Measurements from ENCODE around the gene SACM1L. TPM values are rescaled to one million over a fixed set of nuclear protein-coding genes. Genes with fewer than 3 reads are reported as not detected.
A peak's percentile ranks its signal among the peaks of the same experiment; 100 is the strongest.
"Not testable (repeated sequence)": the region's sequence is repeated elsewhere in the genome, so short reads cannot be mapped to it uniquely, and the experiment has no call there.

The SACM1L gene
- total and polyA plus RNA-seq, 5 donors, result 17.0 to 32.0 (median 29.3) TPM

DNA sequence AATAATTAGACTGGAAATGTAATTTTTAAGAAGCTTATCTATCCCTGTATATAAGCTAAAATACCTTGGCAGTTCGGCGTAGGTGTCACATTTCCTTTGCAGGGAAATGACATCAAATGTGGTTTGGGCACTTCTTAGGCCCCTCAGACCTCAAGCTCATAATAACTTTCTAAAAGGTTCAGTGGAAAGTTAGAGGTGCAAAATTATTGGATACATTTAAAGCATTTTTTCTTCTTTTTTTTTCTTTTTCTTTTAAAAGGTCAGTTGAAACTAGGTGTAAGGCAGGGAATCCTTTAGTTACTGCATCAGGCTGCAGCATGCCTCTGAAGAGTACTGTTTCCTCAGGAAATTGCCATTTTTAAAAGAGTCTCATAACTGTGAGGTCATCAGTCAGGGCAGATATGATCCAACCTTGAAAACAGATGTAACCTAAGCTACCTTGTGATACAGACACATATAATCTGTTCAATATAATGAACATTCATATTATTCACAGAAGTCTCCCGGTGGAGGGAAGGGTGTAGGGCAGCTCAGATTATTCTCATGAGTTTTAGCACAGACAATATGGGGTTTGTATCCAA is 4.8 kb downstream of the SACM1L start:
- intact Hi-C loops (cut with DNase I), result no loop called here
- Histone ChIP-seq H3K4me3 (ENCODE audit: low read length) (no peak overlapping the region), H3K4me1 (ENCODE audit: control insufficient read depth, insufficient read depth, low read length) (peaks cover 7% of the 10 kb centered on the region), H3K27ac (ENCODE audit: low read length) (no peak overlapping the region), H3K27me3 (ENCODE audit: control insufficient read depth, insufficient read depth) (no peaks in the 10 kb centered on the region), H3K9me3 (ENCODE audit: control insufficient read depth, low read length) (no peaks in the 10 kb centered on the region)
- 63% methylated on average over 3 of the region's 3 CpGs for WGBS
- no peak for ATAC-seq
- DNase-seq, result no peak

DNA sequence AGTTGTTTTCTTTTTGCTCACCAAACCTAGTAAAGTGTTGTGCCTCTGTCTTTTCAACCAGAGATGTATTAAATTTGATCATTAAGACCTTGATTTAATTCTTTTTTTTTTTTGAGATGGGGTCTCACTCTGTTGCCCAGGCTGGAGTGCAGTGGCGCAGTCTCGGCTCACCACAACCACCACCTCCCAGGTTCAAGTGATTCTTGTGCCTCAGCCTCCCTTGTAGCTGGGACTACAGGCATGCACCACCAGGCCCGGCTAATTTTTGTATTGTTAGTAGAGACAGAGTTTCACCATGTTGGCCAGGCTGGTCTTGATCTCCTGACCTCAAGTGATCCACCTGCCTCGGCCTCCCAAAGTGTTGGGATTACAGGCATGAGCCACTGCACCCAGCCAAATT is 6.0 kb downstream of the SACM1L start:
- 95% methylated on average over 4 of the region's 4 CpGs for WGBS
- peak in 1 of 3 donors; percentile 20 for DNase-seq
- H3K4me1 ChIP-seq (ENCODE audit: control insufficient read depth, insufficient read depth, low read length); intact Hi-C loops (cut with DNase I); ATAC-seq; H3K27ac ChIP-seq (ENCODE audit: low read length); H3K4me3 ChIP-seq (ENCODE audit: low read length); H3K9me3 ChIP-seq (ENCODE audit: control insufficient read depth, low read length); H3K27me3 ChIP-seq (ENCODE audit: control insufficient read depth, insufficient read depth): not testable (repeated sequence)

DNA sequence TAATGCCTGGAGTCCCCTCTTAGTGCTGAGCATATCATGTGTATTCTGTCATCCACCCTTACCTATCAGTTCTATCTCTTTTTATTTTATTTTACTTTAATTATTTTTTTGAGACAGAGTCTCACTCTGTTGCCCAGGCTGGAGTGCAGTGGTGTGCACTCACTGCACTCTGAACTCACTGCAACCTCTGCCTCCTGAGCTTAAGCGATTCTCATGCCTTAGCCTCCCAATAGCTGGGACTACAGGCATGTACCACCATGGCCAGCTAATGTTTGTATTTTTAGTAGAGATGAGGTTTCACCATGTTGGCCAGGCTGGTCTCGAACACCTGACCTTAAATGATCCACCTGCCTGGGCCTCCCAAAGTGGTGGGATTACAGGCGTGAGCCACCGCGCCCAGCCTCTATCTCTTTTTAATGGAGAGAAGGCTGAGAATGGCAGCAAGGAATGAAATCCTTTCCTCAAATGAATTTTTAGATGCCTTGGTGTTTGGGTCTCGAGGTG is 11.4 kb downstream of the SACM1L start:
- ATAC-seq, result no peak
- no peak overlapping the region for H3K4me3 ChIP-seq (ENCODE audit: low read length)
- WGBS, result 97% methylated on average over 6 of the region's 6 CpGs
- no peaks in the 10 kb centered on the region for H3K27me3 ChIP-seq (ENCODE audit: control insufficient read depth, insufficient read depth)
- no peak overlapping the region for H3K27ac ChIP-seq (ENCODE audit: low read length)
- intact Hi-C loops (cut with DNase I), result no loop called here
- H3K9me3 ChIP-seq (ENCODE audit: control insufficient read depth, low read length), result no peaks in the 10 kb centered on the region
- H3K4me1 ChIP-seq (ENCODE audit: control insufficient read depth, insufficient read depth, low read length), result no peaks in the 10 kb centered on the region
- DNase-seq, result peak in 1 of 3 donors; percentile 7

DNA sequence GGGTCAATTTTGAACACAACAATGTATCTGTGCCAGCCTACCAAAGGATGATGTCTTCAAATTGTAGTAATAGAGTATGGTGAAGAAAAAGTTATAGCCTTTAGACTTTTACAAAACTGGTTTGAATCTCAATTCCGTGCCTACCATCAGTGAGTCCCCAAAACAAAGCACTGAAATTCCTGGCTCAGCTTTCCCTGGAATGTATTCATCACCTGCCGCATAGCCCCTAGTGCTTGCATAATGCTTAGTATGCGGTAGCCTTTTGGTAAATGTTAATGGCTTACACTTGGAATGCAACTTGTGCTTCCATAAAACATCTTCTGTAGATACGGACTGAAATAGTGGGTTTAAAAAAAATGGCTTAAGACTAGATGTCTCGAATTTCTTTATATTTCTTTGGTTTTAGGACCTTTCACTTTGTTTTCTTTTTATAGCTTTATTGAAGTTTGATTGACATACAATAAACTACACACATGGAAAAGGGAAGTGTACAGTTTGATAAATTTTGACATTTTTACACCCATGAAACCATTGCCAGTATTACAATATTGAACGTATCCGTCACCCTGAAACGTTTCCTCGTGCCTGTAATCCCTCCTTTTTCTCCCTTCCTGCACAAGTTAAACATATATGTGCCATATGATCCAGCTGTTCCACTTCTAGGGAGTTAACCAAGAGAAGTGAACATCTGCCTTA is 12.1 kb downstream of the SACM1L start:
- 80% methylated on average over 9 of the region's 9 CpGs for WGBS
- intact Hi-C loops (cut with DNase I), result no loop called here
- no peak for ATAC-seq

DNA sequence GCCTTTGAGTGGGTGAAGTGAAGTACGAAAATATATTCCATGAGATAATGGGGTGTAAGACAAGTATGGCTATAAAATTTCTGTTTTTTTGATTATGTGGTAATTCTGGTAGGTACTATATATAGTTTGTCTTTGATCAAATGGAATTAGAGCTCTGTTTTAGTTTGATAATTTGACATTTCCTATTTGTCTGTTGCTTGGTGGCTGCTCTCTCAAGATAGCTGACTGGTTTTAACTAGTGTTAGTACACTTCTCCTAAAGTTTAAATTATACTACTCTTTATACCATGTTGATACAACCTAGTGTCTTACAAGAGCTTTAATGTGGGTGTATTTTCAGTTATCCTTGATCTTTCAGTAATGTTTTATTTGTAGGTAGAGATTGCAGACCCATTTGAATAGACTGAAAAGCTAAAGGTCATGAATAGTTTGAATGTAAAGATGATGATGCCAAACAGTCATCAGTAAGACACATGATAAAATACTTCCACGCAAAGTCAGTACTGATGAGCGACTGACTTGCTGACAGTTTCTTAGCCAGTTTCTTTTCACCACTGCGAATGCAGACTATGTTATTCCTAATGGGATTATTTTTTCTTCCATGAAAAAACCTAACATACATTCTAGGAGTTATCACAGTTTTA is 15.2 kb downstream of the SACM1L start:
- H3K27ac ChIP-seq (ENCODE audit: low read length), result no peak overlapping the region
- H3K4me1 ChIP-seq (ENCODE audit: control insufficient read depth, insufficient read depth, low read length), result peaks cover 2% of the 10 kb centered on the region
- H3K9me3 ChIP-seq (ENCODE audit: control insufficient read depth, low read length), result no peaks in the 10 kb centered on the region
- no peak for ATAC-seq
- no peak overlapping the region for H3K4me3 ChIP-seq (ENCODE audit: low read length)
- intact Hi-C loops (cut with DNase I), result no loop called here
- no peak for DNase-seq
- WGBS, result 82% methylated on average over 4 of the region's 4 CpGs
- H3K27me3 ChIP-seq (ENCODE audit: control insufficient read depth, insufficient read depth), result no peaks in the 10 kb centered on the region

More for the DNA sequence above, 12.1 kb downstream of the SACM1L start:
- Histone ChIP-seq H3K4me1 (ENCODE audit: control insufficient read depth, insufficient read depth, low read length) (peaks cover 2% of the 10 kb centered on the region), H3K27ac (ENCODE audit: low read length) (no peak overlapping the region), H3K27me3 (ENCODE audit: control insufficient read depth, insufficient read depth) (no peaks in the 10 kb centered on the region), H3K4me3 (ENCODE audit: low read length) (no peak overlapping the region), H3K9me3 (ENCODE audit: control insufficient read depth, low read length) (no peaks in the 10 kb centered on the region)
- DNase-seq, result no peak

DNA sequence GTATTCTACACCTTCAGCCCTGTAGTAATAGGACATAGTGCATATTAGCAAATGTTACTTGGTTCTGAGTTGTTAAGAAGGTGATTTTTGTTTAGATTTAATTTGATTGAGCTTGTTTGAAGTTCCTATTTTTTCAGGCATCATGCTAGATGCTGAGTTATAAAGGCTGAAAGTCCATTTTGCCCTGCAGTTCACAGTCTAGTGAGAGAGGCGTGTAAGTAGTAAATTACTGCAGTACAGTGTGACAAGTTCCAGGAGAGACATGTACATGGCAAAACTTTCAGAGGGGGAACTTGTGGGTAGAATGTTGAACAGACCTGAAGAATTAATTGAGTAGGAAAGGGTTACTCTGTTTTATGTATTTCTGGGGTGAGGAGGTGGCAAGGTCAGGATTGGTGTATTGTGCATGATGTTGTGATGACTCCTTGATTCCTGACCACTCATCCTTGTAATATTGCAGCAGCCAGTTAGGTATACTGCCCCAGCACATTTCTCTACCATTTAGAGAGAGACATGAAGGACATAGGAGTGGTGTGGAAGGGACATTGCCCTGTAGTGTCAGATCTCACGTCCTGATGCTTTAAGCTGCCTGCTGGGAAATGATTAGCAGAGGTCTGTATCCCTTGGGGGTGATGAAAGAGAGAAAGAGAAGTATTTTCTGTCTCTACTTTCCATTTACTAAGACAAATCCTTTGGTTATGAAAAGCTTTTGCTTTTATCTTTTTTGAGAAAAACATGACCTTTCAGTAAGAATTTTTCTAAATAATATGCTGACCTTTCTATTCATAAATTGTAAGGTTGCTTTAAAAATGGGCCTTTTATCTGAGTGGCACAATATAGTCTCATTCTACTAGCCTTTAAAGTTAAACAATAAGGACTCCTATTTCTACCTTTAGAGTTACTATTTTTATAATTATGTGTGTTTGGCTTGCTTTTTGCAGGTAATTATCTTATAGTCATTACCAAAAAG is 16.9 kb downstream of the SACM1L start:
- 77% methylated on average over 2 of the region's 2 CpGs for WGBS
- ATAC-seq (no peak), DNase-seq (no peak)
- no peaks in the 10 kb centered on the region for H3K27me3 ChIP-seq (ENCODE audit: control insufficient read depth, insufficient read depth)
- peaks cover 2% of the 10 kb centered on the region for H3K4me1 ChIP-seq (ENCODE audit: control insufficient read depth, insufficient read depth, low read length)
- intact Hi-C loops (cut with DNase I), result no loop called here
- no peak overlapping the region for H3K27ac ChIP-seq (ENCODE audit: low read length)
- no peaks in the 10 kb centered on the region for H3K9me3 ChIP-seq (ENCODE audit: control insufficient read depth, low read length)
- H3K4me3 ChIP-seq (ENCODE audit: low read length), result no peak overlapping the region

DNA sequence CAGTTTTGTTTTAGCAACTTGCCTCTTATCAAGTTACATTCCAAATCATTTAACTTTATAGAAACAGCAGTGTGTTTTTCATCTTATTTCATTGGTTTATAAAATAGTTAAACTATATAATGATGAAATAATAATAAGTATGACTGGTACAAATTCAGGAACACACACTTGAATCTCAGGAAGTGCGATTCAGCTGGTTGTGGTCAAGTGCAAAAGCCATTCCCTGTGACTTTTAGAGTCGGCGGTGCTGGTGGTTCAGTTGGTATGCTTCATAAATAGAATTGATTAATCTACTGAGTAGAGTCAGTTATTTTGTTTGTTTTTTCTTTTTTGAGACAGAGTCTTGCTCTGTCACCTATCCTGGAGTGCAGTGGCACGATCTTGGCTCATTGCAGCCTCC is 22.7 kb downstream of the SACM1L start:
- ATAC-seq (no peak), DNase-seq (no peak)
- 88% methylated on average over 4 of the region's 4 CpGs for WGBS
- intact Hi-C loops (cut with DNase I), result no loop called here
- Histone ChIP-seq H3K4me3 (ENCODE audit: low read length) (no peak overlapping the region), H3K9me3 (ENCODE audit: control insufficient read depth, low read length) (no peaks in the 10 kb centered on the region), H3K27ac (ENCODE audit: low read length) (no peak overlapping the region), H3K27me3 (ENCODE audit: control insufficient read depth, insufficient read depth) (no peaks in the 10 kb centered on the region), H3K4me1 (ENCODE audit: control insufficient read depth, insufficient read depth, low read length) (no peaks in the 10 kb centered on the region)

DNA sequence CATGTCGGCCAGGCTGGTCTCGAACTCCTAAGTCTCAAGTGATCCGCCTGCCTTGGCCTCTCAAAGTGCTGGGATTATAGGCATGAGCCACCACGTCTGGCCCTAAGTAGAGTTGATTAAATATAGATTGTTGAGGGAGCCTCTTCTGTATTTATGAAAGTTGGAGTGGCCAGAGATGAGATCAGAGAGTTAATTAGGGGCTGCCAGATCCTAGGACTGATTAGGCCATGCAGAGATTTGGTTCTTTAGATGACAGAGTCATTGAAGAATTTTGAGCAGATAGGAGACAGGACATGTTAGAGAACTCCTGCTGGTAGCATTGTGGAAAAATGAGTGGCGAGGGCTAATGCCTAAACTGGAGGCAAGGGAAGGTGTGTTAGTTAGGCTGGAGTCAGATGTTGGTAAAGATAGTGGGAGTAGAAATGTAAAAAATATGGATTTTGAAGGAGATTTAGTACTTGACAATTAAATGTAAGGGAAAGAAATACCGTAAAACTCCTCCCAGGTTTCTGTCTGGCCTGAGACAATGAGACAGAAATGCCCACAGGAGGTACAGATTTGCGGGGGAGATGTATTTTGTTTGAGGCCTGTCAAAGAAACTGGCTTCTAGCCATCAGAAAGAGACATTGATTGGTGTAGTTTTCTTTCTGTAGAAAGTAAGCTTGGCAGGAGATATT is 23.4 kb downstream of the SACM1L start:
- Histone ChIP-seq H3K27me3 (ENCODE audit: control insufficient read depth, insufficient read depth) (no peaks in the 10 kb centered on the region), H3K4me1 (ENCODE audit: control insufficient read depth, insufficient read depth, low read length) (no peaks in the 10 kb centered on the region), H3K9me3 (ENCODE audit: control insufficient read depth, low read length) (no peaks in the 10 kb centered on the region), H3K4me3 (ENCODE audit: low read length) (no peak overlapping the region), H3K27ac (ENCODE audit: low read length) (no peak overlapping the region)
- DNase-seq, result no peak
- ATAC-seq, result no peak
- intact Hi-C loops (cut with DNase I), result no loop called here
- WGBS, result 88% methylated on average over 7 of the region's 7 CpGs

DNA sequence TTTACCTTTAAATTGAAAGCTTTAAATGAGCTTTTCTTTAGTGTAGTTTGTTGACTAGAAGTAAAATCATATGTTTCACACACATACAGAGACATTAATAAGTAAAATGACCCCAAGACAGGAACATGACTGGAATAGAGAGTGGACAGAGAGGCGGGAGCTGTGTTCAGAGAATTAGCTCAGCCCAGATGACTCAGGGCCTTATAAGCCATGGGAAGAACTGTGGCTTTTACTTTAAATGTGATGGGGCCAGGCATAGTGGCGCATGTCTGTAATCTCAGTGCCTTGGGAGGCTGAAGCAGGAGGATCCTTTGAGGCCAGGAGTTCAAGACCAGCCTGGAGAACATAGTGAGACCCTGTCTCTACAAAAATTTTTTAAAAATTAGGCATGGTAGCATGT is 26.7 kb downstream of the SACM1L start:
- WGBS, result 74% methylated on average over 2 of the region's 2 CpGs
- H3K27ac ChIP-seq (ENCODE audit: low read length), result peak overlapping the region; percentile 50

DNA sequence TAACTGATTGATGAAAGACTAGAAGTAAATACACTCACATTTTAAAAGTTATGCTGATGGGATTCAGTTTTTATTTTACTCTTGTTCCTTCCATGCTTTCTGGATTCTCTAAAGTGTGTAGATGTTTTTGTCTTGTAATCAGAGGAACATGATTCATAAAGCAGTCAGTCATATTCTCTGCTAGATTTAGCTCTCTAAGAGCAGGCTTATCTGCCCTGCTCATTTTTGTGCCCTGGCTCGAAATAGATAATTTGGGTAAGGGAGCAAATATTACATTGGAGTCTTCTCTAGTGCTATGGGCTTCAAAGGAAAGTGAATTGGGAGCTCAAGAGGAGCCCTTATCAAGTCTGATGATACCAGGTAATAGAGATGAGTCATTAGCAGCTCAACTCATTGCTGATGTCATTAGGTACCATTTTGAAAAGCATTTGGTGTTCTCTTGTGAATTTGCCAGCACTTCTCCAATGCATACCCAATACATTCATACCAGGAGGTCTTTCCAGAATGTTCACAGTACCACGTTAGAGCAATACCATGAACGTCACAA is 27.7 kb downstream of the SACM1L start:
- H3K4me3 ChIP-seq (ENCODE audit: low read length), result no peak overlapping the region
- no peaks in the 10 kb centered on the region for H3K4me1 ChIP-seq (ENCODE audit: control insufficient read depth, insufficient read depth, low read length)
- 66% methylated on average over 3 of the region's 3 CpGs for WGBS
- intact Hi-C loops (cut with DNase I), result no loop called here
- no peaks in the 10 kb centered on the region for H3K27me3 ChIP-seq (ENCODE audit: control insufficient read depth, insufficient read depth)
- DNase-seq, result no peak
- ATAC-seq, result peak; percentile 48 to 58
- H3K9me3 ChIP-seq (ENCODE audit: control insufficient read depth, low read length), result no peaks in the 10 kb centered on the region
- peak overlapping the region; percentile 50 for H3K27ac ChIP-seq (ENCODE audit: low read length)

More for the DNA sequence above, 26.7 kb downstream of the SACM1L start:
- H3K4me1 ChIP-seq (ENCODE audit: control insufficient read depth, insufficient read depth, low read length), result no peaks in the 10 kb centered on the region
- intact Hi-C loops (cut with DNase I), result no loop called here
- DNase-seq (no peak), ATAC-seq (no peak)
- H3K27me3 ChIP-seq (ENCODE audit: control insufficient read depth, insufficient read depth), result no peaks in the 10 kb centered on the region
- H3K9me3 ChIP-seq (ENCODE audit: control insufficient read depth, low read length), result no peaks in the 10 kb centered on the region
- H3K4me3 ChIP-seq (ENCODE audit: low read length), result no peak overlapping the region

Data from right cardiac atrium (tissue), 5 donors.